Body of pancreas (tissue), 4 donors: ENCODE results near the gene PRDM16.

ENCODE experiments used
- CTCF ChIP-seq, 7 experiments: fragments of 450-650 bp in 4 of 7; fragments of 200-600 bp in 3 of 7; sonication (generic) in 3 of 7; IDR thresholded peaks; one replicate each; pipeline ENCODE4 v1.5.1; 2016 to 2019; ENCODE audit warnings: antibody characterized with exemption in 7 of 7
- POLR2A ChIP-seq, 3 donors: fragments of 450-650 bp; IDR thresholded peaks; one replicate each; pipeline ENCODE4 v1.6.1; 2016; ENCODE audit warnings: antibody characterized with exemption in 3 of 3, mild to moderate bottlenecking in 2 of 3

- no peak for TF ChIP-seq POLR2A (IDR thresholded peaks at IDR 0.05)
- TF ChIP-seq CTCF (IDR thresholded peaks at IDR 0.05), result no peak
Measured at GRCh38 chr1:3261007-3261968, 192.3 kb downstream of the PRDM16 start.
